ENCODE data around the gene G0S2.

GRCh38 chr1:209648931-209649776 is 26.1 kb upstream of the G0S2 start:
- TF ChIP-seq POLR2AphosphoS5 (IDR thresholded peaks at IDR 0.05; ENCODE audit: low read depth, low read length) = peak; percentile 58; the same call in 1 of the 2 replicates
- no peak for TF ChIP-seq REST (IDR thresholded peaks at IDR 0.05; ENCODE audit: low read depth, low read length)
- no peak for TF ChIP-seq CTCF (IDR thresholded peaks at IDR 0.05)
- TF ChIP-seq MAX (IDR thresholded peaks at IDR 0.05; ENCODE audit: low read depth) = peak; percentile 76
- no peak for TF ChIP-seq FOXJ3 (CRISPR knock-in tag; IDR thresholded peaks at IDR 0.05)

Data from SK-N-SH (cell line).